Gastrocnemius medialis (tissue), 4 donors: Measurements from ENCODE around the gene HMGCS2.

Source experiments
- CTCF ChIP-seq, 5 experiments: fragments of 450-650 bp in 3 of 5; fragments of 200-600 bp in 2 of 5; sonication (generic) in 2 of 5; IDR thresholded peaks in 4 of 5; conservative IDR thresholded peaks in 1 of 5; 1 replicate in 4 of 5; 2 replicates in 1 of 5; pipeline ENCODE4 v1.5.1; 2016 to 2019; ENCODE audit warnings: antibody characterized with exemption in 5 of 5, mild to moderate bottlenecking in 3 of 5, moderate library complexity in 3 of 5
- POLR2A ChIP-seq, 2 donors: fragments of 450-650 bp; IDR thresholded peaks; one replicate each; pipeline ENCODE4 v1.6.1; 2017; ENCODE audit warnings: antibody characterized with exemption in 2 of 2, mild to moderate bottlenecking in 2 of 2, moderate library complexity in 2 of 2

DNA sequence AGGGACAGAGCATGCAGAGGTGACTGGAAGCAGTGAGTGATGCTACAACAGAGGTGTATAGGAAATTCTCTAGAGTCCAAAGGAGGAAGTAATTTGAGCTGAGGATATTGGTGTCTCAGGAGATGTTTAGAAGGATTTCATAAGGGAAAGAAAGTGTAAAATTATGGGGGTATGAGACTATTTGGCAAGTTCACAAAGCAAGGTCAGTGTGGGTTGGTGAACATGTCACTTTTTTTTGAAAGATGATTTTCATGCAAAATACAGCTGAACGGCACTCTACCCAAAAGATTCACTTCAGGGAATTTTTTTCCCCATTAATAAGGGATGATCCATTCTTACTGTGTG is 24.1 kb downstream of the HMGCS2 start:
- TF ChIP-seq POLR2A (IDR thresholded peaks at IDR 0.05) (no peak), CTCF (IDR thresholded peaks at IDR 0.05 in 4 of 5, conservative IDR thresholded peaks at IDR 0.05 in 1 of 5) (no peak)
